HepG2 (cell line): ENCODE results near the gene IRGQ. TPM values are rescaled to one million over a fixed set of nuclear protein-coding genes. Genes with fewer than 3 reads are reported as not detected.
A peak's percentile ranks its signal among the peaks of the same experiment; 100 is the strongest.

Experiments
- AGO1 ChIP-seq: fragments of 200-400 bp; formaldehyde crosslinking; IDR thresholded peaks from 2 replicates; pipeline ENCODE4 v1.6.1; 2017; ENCODE audit warnings: mild to moderate bottlenecking, low read depth, low read length, moderate library complexity; ENCODE audit not compliant: poor library complexity, severe bottlenecking
- HOXA3 ChIP-seq: sonication (generic); formaldehyde crosslinking; IDR thresholded peaks from 2 replicates; pipeline ENCODE4 v1.5.0; 2020; ENCODE audit warnings: missing genetic modification reagents
- IKZF4 ChIP-seq: sonication (generic); formaldehyde crosslinking; IDR thresholded peaks from 2 replicates; pipeline ENCODE4 v1.5.1; 2020; ENCODE audit warnings: borderline replicate concordance, mild to moderate bottlenecking, low read depth, missing genetic modification reagents; ENCODE audit errors: not compliant biosample characterization
- IRF2 ChIP-seq: IDR thresholded peaks from 2 replicates; pipeline ENCODE4 v1.6.1; 2018; ENCODE audit warnings: missing genetic modification reagents, missing compliant biosample characterization
- ISL2 ChIP-seq: sonication (generic); formaldehyde crosslinking; IDR thresholded peaks from 2 replicates; pipeline ENCODE4 v1.5.0; 2020; ENCODE audit warnings: missing genetic modification reagents
- NR2F6 ChIP-seq, 2 experiments: IDR thresholded peaks; 2 replicates each; pipeline ENCODE4 v1.6.1; 2016; ENCODE audit warnings: antibody characterized with exemption in 1 of 2, mild to moderate bottlenecking in 1 of 2
- NRL ChIP-seq: sonication (generic); formaldehyde crosslinking; IDR thresholded peaks from 2 replicates; pipeline ENCODE4 v1.5.0; 2020; ENCODE audit warnings: missing genetic modification reagents, mild to moderate bottlenecking, moderate library complexity, borderline replicate concordance
- RXRA ChIP-seq: sonication (generic); formaldehyde crosslinking; IDR thresholded peaks from 2 replicates; pipeline ENCODE4 v1.5.1; 2020; ENCODE audit warnings: missing genetic modification reagents
- SAP130 ChIP-seq: IDR thresholded peaks from 2 replicates; pipeline ENCODE4 v1.6.1; 2016; ENCODE audit warnings: low read depth
- SOX6 ChIP-seq, 2 experiments: fragments of 450-650 bp in 1 of 2; sonication (generic) in 1 of 2; formaldehyde crosslinking in 1 of 2; IDR thresholded peaks; 2 replicates each; pipeline versions ENCODE4 v1.4.0 to v1.6.1; 2017 to 2020; ENCODE audit warnings: antibody characterized with exemption in 1 of 2, mild to moderate bottlenecking in 1 of 2, missing genetic modification reagents in 1 of 2
- TBL1XR1 ChIP-seq: fragments of 150-350 bp; IDR thresholded peaks from 2 replicates; pipeline ENCODE4 v1.6.1; 2014; ENCODE audit warnings: borderline replicate concordance, low read length; ENCODE audit not compliant: partially characterized antibody
- ZNF121 ChIP-seq: sonication (generic); formaldehyde crosslinking; IDR thresholded peaks from 2 replicates; pipeline ENCODE4 v1.5.0; 2020; ENCODE audit warnings: mild to moderate bottlenecking, missing genetic modification reagents
- ZNF598 ChIP-seq: sonication (generic); formaldehyde crosslinking; IDR thresholded peaks from 2 replicates; pipeline ENCODE4 v1.5.1; 2020; ENCODE audit warnings: mild to moderate bottlenecking, missing genetic modification reagents, borderline replicate concordance
- ZNF639 ChIP-seq: conservative IDR thresholded peaks from 2 replicates; pipeline ENCODE4 v1.6.1; 2018; ENCODE audit warnings: missing genetic modification reagents
- ZNF784 ChIP-seq: sonication (generic); formaldehyde crosslinking; IDR thresholded peaks from 2 replicates; pipeline ENCODE4 v1.5.1; 2020; ENCODE audit warnings: missing genetic modification reagents, mild to moderate bottlenecking, borderline replicate concordance
- polyA plus RNA-seq, 8 experiments: library from polyadenylated mRNA; depleted of rRNA in 3 of 8; stranded (reverse) in 7 of 8; unstranded in 1 of 8; fragments of >200 nt; fragmentation: Illumina TruSeq in 4 of 8; extraction: Trizol in 4 of 8; gene quantifications; 2 replicates each; pipeline versions ENCODE4 v1.2.1 to v1.2.3, GENCODE V29; 2011 to 2016; ENCODE audit warnings: low read depth in 4 of 8, missing spikeins in 1 of 8, mixed read lengths in 1 of 8; ENCODE audit not compliant: insufficient read depth in 1 of 8
- total RNA-seq, 5 experiments: library from RNA; depleted of rRNA; stranded (reverse); fragments of >200 nt; fragmentation: Illumina TruSeq; extraction: Trizol; gene quantifications; 2 replicates each; pipeline ENCODE4 v1.2.3, GENCODE V29; 2016; ENCODE audit warnings: low read depth in 1 of 5
- TF ChIP-seq, protein P1 (sequence below): IDR thresholded peaks from 2 replicates; pipeline ENCODE4 v1.6.1; 2016; ENCODE audit warnings: mild to moderate bottlenecking
- TF ChIP-seq, protein P2 (sequence below): sonication (generic); formaldehyde crosslinking; IDR thresholded peaks from 2 replicates; pipeline ENCODE4 v1.5.0; 2020; ENCODE audit warnings: missing genetic modification reagents
- TF ChIP-seq, protein P3 (sequence below): sonication (generic); formaldehyde crosslinking; IDR thresholded peaks from 2 replicates; pipeline ENCODE4 v1.5.0; 2020; ENCODE audit warnings: mild to moderate bottlenecking, missing genetic modification reagents, borderline replicate concordance

IRGQ gene
- total and polyA plus RNA-seq, 2 of the 13 experiments (the other 11 are each of a cell fraction or from before 2014, with no cell fraction given), result 11.6 to 12.4 TPM

GRCh38 chr19:43595999-43596841, at the start of gene IRGQ, which contains the start of gene ZNF576 (continued):
- TF ChIP-seq, protein P1, sequence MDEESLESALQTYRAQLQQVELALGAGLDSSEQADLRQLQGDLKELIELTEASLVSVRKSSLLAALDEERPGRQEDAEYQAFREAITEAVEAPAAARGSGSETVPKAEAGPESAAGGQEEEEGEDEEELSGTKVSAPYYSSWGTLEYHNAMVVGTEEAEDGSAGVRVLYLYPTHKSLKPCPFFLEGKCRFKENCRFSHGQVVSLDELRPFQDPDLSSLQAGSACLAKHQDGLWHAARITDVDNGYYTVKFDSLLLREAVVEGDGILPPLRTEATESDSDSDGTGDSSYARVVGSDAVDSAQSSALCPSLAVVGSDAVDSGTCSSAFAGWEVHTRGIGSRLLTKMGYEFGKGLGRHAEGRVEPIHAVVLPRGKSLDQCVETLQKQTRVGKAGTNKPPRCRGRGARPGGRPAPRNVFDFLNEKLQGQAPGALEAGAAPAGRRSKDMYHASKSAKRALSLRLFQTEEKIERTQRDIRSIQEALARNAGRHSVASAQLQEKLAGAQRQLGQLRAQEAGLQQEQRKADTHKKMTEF (CRISPR knock-in tag), result peak; percentile 85
- TF ChIP-seq NR2F6 (IDR thresholded peaks at IDR 0.05) (peak; percentile 70), NR2F6 (CRISPR knock-in tag; IDR thresholded peaks at IDR 0.05) (peak; percentile 72), NRL (peak; percentile 88; the same call in 1 of the 2 replicates), ZNF639 (CRISPR knock-in tag) (peak; percentile 97), SAP130 (peak; percentile 85), IRF2 (peak; percentile 59; the same call in 1 of the 2 replicates), TBL1XR1 (peak; percentile 18), ZNF784 (CRISPR knock-in tag) (peak; percentile 77; the same call in 1 of the 2 replicates), ISL2 (CRISPR knock-in tag) (peak; percentile 37; the same call in 1 of the 2 replicates), ZNF121 (CRISPR knock-in tag) (no peak), SOX6 (IDR thresholded peaks at IDR 0.05) (no peak), SOX6 (CRISPR knock-in tag; IDR thresholded peaks at IDR 0.05) (peak; percentile 74), ZNF598 (CRISPR knock-in tag) (peak; percentile 49; the same call in 1 of the 2 replicates), HOXA3 (CRISPR knock-in tag) (peak; percentile 72; the same call in 1 of the 2 replicates), RXRA (peak; percentile 56; the same call in 1 of the 2 replicates), IKZF4 (CRISPR knock-in tag) (no peak), AGO1 (peak; percentile 60)
- TF ChIP-seq, protein P2, sequence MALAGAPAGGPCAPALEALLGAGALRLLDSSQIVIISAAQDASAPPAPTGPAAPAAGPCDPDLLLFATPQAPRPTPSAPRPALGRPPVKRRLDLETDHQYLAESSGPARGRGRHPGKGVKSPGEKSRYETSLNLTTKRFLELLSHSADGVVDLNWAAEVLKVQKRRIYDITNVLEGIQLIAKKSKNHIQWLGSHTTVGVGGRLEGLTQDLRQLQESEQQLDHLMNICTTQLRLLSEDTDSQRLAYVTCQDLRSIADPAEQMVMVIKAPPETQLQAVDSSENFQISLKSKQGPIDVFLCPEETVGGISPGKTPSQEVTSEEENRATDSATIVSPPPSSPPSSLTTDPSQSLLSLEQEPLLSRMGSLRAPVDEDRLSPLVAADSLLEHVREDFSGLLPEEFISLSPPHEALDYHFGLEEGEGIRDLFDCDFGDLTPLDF (CRISPR knock-in tag), result peak; percentile 70; the same call in 1 of the 2 replicates
- TF ChIP-seq, protein P3, sequence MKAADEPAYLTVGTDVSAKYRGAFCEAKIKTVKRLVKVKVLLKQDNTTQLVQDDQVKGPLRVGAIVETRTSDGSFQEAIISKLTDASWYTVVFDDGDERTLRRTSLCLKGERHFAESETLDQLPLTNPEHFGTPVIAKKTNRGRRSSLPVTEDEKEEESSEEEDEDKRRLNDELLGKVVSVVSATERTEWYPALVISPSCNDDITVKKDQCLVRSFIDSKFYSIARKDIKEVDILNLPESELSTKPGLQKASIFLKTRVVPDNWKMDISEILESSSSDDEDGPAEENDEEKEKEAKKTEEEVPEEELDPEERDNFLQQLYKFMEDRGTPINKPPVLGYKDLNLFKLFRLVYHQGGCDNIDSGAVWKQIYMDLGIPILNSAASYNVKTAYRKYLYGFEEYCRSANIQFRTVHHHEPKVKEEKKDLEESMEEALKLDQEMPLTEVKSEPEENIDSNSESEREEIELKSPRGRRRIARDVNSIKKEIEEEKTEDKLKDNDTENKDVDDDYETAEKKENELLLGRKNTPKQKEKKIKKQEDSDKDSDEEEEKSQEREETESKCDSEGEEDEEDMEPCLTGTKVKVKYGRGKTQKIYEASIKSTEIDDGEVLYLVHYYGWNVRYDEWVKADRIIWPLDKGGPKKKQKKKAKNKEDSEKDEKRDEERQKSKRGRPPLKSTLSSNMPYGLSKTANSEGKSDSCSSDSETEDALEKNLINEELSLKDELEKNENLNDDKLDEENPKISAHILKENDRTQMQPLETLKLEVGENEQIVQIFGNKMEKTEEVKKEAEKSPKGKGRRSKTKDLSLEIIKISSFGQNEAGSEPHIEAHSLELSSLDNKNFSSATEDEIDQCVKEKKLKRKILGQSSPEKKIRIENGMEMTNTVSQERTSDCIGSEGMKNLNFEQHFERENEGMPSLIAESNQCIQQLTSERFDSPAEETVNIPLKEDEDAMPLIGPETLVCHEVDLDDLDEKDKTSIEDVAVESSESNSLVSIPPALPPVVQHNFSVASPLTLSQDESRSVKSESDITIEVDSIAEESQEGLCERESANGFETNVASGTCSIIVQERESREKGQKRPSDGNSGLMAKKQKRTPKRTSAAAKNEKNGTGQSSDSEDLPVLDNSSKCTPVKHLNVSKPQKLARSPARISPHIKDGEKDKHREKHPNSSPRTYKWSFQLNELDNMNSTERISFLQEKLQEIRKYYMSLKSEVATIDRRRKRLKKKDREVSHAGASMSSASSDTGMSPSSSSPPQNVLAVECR, result peak; percentile 84; the same call in 1 of the 2 replicates
